NCI-H526 treated with DMSO at 0.1 percent for 48 hours (cell line): ENCODE results near the gene AASDH.
"Not testable (repeated sequence)": the region's sequence is repeated elsewhere in the genome, so short reads cannot be mapped to it uniquely, and the experiment has no call there.

Experiments
- DNase-seq: peaks from one replicate; lab custom pipeline; 2025; lab: John Stamatoyannopoulos, UW

The AASDH gene

GRCh38 chr4:56400560-56400959, 13.3 kb upstream of the AASDH start:
- no peak for DNase-seq

DNA sequence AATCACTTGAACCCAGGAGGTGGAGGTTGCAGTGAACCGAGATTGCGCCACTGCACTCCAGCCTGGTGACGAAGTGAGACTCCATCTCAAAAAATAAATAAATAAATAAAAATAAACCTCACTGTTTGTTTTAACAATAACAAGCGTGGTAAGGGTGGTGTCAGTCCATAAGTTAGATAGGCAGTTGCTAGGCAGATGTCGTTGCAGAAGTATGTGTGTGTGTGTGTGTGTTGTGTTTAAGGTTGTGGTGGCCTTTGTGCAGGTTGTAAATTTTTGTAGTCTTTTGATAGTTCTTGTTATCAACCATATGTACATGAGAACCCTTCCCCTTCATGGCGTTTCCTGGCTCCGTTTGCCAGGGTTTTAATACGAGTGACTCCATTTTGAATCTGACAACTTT, 4.0 kb upstream of the AASDH start:
- no peak for DNase-seq

- no peak for DNase-seq
These were observed 2.3 kb upstream of the AASDH start for GRCh38 chr4:56389558-56389957.

GRCh38 chr4:56388306-56388705, 1.0 kb upstream of the AASDH start:
- no peak for DNase-seq

GRCh38 chr4:56386091-56386490, 1.2 kb downstream of the AASDH start:
- no peak for DNase-seq

DNA sequence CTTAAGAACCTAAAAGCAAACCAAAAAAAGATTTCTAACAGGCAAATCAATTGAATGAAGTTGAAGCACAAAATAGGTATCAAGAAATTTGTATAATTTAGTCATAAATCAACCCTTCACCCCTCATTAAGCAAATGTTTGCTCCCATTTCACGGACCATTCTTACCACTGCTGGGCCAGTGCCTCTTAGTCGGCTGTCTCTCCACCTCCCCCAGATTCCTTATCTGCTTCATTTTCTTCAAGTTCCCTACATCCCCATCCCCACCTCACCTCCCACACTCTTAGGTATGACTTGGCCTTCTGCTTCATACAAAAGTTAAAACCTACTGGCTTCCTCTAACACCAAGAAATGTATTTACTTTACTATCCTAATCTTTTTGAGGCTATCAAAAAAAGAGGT, 11.8 kb downstream of the AASDH start:
- DNase-seq = no peak

GRCh38 chr4:56374956-56375355, 12.3 kb downstream of the AASDH start:
- no peak for DNase-seq

DNA sequence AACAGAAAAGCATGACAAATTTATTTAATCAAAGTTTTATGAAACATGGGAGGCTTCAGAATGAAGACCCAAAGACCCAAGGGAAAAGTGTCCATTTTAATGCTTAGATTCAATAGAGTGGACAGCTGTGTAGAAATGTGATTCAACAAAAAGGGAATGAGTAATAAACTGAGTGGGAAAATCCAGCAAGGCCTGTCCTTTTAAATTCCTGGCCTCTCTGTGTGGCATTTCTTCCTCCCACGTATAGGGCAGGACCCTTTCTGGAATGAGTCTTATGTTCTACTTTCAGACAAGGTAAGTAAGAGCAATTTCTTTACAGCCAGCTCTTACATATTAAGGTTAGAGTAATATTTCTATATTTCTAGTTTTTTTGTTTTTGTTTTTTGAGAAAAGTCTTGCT, 14.5 kb downstream of the AASDH start:
- DNase-seq = no peak

DNA sequence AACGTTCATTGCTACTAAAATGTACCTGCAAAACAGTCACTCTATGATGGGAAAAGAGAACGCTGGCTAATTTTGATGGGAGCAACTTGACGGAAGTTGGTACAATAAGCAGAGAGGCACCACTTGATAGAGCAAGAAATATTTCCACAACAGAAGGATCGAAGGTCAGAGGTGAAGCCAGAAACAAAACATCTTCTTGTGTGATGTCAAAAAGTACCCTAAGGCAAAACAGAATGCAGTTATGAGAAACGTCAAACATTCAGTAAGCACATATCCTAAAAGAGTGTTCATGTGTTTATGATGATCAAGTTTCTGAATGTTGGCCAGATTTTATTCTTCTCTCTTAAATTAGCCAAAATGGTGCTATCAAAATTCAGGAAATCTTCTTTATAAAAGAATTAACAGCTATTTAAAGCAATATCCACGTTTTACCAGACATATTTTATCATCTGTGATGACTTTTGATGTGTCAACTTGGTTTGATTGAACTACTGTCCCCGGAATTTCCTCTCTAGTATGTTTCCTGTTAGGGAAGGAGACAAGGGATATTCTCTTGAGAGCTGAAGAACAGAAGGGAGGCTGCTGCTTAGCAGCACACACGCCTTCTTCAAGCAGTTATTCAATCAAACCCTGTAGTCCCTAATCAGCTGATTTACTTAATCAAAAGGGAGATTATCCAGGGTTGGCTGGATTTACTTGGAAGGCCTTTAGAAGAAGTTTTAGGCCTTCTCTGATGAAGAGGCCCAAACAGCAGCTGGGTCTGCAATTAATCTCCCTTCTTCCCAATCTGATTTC, 15.7 kb downstream of the AASDH start:
- DNase-seq = no peak

- no peak for DNase-seq
These were observed 16.9 kb downstream of the AASDH start for GRCh38 chr4:56370377-56370776.

DNA sequence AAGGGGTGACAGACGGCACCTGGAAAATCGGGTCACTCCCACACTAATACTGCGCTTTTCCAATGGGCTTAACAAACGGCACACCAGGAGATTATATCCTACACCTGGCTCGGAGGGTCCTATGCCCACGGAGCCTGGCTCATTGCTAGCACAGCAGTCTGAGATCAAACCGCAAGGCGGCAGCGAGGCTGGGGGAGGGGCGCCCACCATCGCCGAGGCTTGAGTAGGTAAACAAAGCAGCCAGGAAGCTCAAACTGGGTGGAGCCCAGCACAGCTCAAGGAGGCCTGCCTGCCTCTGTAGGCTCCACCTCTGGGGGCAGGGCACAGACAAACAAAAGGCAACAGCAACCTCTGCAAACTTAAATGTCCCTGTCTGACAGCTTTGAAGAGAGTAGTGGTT, 24.3 kb downstream of the AASDH start:
- DNase-seq = not testable (repeated sequence)

DNA sequence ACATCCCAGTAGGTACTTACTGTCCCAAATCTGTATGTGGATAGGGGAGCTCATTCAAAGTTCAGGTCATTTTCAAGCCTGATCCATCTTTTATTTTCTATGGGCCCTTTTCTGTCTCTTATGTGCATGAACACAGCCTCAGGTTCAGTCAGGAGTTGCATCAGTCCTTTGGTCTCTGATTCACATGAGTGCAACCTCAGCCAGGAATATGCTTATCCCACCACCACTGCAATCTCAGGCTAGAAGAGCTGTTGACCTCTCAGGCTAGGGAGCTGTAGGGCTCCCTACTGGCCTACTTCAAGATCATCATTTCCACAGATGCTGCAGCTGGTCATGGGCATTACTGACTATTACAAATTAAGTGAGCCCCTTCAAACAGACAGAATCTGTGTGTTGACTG, 27.2 kb downstream of the AASDH start:
- no peak for DNase-seq

- no peak for DNase-seq
These were observed 30.6 kb downstream of the AASDH start for GRCh38 chr4:56356650-56357049.

DNA sequence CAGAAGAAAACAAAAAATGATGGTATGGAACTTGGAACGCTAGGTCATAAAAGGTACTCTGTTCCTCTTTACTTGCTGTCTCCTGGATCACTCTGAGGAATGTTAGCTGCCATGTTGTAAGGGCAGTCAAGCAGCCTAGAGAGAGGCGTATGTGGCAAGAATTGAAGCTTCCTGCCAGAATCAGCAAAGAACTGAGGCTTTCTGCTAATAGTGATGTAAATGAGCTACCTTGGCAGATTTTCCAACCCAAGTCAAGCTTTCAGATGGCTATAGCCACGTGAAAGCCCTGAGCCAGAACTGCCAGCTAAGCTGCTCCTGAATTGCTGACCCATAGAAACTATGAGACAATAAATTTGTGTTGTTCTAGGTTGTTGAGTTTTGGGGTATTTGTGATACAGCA, 38.7 kb downstream of the AASDH start:
- DNase-seq = no peak

DNA sequence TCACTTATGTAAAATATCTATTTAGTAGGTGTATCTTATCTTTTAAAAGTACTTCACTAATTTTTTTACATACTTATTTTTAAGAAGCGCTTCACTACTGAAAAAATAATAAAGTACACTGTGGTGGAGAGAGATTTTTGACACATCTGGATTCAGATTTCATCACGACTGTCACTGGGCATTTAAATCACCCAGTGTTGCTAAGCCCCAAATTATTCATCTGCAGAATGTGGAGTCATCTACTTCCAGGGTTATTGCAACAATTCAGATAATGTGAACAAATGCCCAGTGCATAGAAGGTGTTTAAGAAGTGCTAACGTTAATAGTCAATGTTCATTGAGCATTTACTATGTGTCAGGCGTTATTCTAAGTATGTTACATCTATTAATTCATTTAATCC, 41.8 kb downstream of the AASDH start:
- DNase-seq = no peak

GRCh38 chr4:56342746-56343145, 44.5 kb downstream of the AASDH start:
- DNase-seq = no peak

GRCh38 chr4:56330691-56331090, 56.6 kb downstream of the AASDH start:
- no peak for DNase-seq

DNA sequence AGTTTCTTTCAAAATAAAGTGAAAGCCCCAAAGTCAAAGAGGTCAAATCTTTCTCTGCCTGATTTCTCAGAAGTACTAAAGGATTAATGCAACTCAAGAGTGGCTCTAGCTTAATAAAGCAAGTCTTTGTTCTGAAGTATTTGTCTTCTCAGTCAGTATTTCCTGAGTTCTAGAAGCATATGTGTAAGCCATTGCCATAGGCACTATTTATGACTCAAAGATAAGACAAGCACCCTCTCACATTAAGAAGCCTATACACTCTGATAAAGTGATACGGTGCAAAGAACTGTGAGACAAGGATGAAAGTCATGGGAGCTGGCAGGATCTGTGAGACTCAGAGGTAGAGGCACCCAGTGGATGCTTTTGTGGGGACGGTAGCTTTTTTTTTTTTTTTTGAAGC, 60.9 kb downstream of the AASDH start:
- DNase-seq = no peak

DNA sequence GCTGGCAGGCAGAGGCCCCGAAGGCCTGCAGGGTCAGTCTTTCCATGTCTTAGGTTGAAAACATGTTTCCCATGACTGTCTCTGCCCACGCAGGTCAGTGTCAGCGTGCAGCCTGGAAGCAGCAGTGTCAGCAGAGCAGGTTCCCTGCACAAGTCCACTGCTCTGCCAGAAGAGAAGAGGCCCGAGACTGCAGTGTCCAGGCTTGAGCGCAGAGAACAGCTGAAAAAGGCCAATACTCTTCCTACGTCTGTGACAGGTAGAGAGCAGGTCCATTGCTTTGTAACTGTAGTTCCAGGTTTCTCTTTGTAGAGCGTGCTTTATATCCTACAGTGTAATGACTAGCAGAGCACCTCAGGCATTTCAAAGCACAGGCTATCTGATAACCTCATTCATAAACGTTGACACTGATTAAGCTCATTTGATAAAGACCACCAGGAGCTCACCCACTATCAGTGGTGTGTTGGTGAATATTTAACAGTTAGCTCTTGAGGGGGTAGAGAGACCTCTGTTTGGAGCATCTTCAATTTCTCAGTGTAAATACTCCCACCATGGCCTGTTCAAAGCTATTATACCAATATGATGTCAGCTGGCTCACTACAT, 63.2 kb downstream of the AASDH start:
- no peak for DNase-seq

GRCh38 chr4:56323327-56323726, 64.0 kb downstream of the AASDH start:
- DNase-seq = no peak

DNA sequence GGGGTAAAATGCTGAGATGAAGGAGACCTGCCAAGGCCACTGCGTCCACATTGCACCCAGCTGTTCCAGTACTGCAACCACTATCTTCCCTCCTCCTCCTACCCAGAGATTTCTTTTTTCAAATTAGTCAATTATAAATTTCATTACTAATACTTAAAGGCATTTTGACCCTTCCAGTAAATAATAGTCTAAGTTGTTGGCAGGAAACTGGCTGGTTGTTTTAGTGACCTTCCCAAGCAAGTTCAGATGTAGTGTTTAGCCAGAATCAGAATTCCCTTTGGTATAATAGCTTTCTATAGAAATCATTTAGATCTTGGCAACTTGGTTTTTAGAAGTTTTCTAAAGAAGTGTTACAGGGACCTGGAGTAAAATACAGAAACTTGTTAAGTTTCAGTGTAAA, 66.0 kb downstream of the AASDH start:
- no peak for DNase-seq

DNA sequence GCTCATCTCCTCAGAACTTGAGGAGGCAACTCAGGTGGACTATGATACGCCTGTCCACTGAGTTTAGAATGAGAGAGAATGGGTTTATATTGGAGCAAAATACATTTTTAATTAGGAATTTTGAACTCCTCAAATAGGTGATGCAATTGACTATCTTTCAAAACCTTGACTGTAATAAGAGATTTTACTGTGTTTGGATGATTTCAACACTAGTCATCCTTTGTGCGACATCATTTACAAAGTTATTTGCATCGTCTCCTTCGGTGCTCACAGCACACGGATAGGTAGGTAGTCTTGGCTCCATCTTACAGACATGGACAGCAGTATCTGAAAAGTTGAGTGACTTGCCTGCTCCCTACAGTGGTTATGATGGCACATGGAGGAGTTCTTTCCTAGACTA, 67.0 kb downstream of the AASDH start:
- DNase-seq = no peak

- no peak for DNase-seq
These were observed 68.7 kb downstream of the AASDH start for GRCh38 chr4:56318555-56318954.

- no peak for DNase-seq
These were observed 69.5 kb downstream of the AASDH start for GRCh38 chr4:56317749-56318148.
